Endothelial cell of umbilical vein (primary cell): Measurements from ENCODE around the gene CDIP1.

ENCODE experiments used
- CTCF ChIP-seq, 2 donors: IDR thresholded peaks; 1 replicate in 1 of 2; 2 replicates in 1 of 2; pipeline ENCODE4 v1.5.1; 2011; ENCODE audit warnings: low read length in 2 of 2, mild to moderate bottlenecking in 2 of 2, moderate library complexity in 2 of 2, control low read depth in 1 of 2, inconsistent platforms in 1 of 2, low read depth in 1 of 2; ENCODE audit not compliant: insufficient read depth in 1 of 2; ENCODE audit errors: extremely low read depth in 1 of 2
- EZH2 ChIP-seq: IDR thresholded peaks from 2 replicates; pipeline ENCODE4 v1.6.1; 2012; ENCODE audit warnings: borderline replicate concordance, low read depth, mild to moderate bottlenecking, moderate library complexity, low read length, inconsistent platforms; ENCODE audit not compliant: severe bottlenecking
- GATA2 ChIP-seq: IDR thresholded peaks from 2 replicates; pipeline ENCODE4 v1.7.0; 2011; ENCODE audit warnings: low read depth, mild to moderate bottlenecking, moderate library complexity, mixed read lengths, low read length; ENCODE audit not compliant: insufficient read length, insufficient read depth
- JUN ChIP-seq: IDR thresholded peaks from 2 replicates; pipeline ENCODE4 v1.6.1; 2011; ENCODE audit warnings: borderline replicate concordance, low read depth; ENCODE audit not compliant: insufficient read length, insufficient read depth
- MAX ChIP-seq: IDR thresholded peaks from 2 replicates; pipeline ENCODE4 v1.6.1; 2011; ENCODE audit not compliant: insufficient read depth, insufficient read length
- POLR2A ChIP-seq: IDR thresholded peaks from 2 replicates; pipeline ENCODE4 v1.6.1; 2012; ENCODE audit warnings: low read depth, mild to moderate bottlenecking, control low read depth, low read length

GRCh38 chr16:4570688-4571321 lies 32.2 kb upstream of the CDIP1 start:
- no peak for TF ChIP-seq EZH2
- no peak for TF ChIP-seq JUN
- no peak for TF ChIP-seq CTCF (IDR thresholded peaks at IDR 0.05; ENCODE audit: extremely low read depth in 1 of 2, insufficient read depth in 1 of 2, low read depth in 1 of 2, low read length in 2 of 2)
- no peak for TF ChIP-seq MAX
- no peak for TF ChIP-seq GATA2
- no peak for TF ChIP-seq POLR2A
